Ovary (tissue), 9 donors: ENCODE data around the gene FABP7. TPM values are rescaled to one million over a fixed set of nuclear protein-coding genes. Genes with fewer than 3 reads are reported as not detected.

Source experiments
- DNase-seq, 5 donors: peaks; one replicate each; pipeline ENCODE4 v3.0.0-alpha.2; 2019 to 2020
- H3K27ac ChIP-seq, 2 donors: fragments of 200-600 bp; one replicate each; pipeline versions ENCODE4 v1.5.1 to v1.8.0; 2019 to 2022
- H3K27me3 ChIP-seq: fragments of 200-600 bp; one replicate; pipeline ENCODE4 v1.8.0; 2022
- H3K36me3 ChIP-seq: fragments of 200-600 bp; sonication (generic); one replicate; pipeline ENCODE4 v1.5.1; 2019
- H3K4me1 ChIP-seq: one replicate; pipeline ENCODE4 v1.8.1; 2013; ENCODE audit warnings: mild to moderate bottlenecking, moderate library complexity; ENCODE audit not compliant: insufficient read depth
- H3K4me3 ChIP-seq: fragments of 200-600 bp; sonication (generic); one replicate; pipeline ENCODE4 v1.5.1; 2017
- H3K9me3 ChIP-seq, 2 donors: fragments of 200-600 bp in 1 of 2; sonication (generic) in 1 of 2; one replicate each; pipeline versions ENCODE4 v1.5.1 to v1.8.1; 2013 to 2019; ENCODE audit warnings: mild to moderate bottlenecking in 1 of 2, moderate library complexity in 1 of 2
- EP300 ChIP-seq: sonication (generic); formaldehyde crosslinking; IDR thresholded peaks from one replicate; pipeline ENCODE4 v1.6.1; 2017; ENCODE audit warnings: antibody characterized with exemption
- POLR2A ChIP-seq: fragments of 450-650 bp; IDR thresholded peaks from one replicate; pipeline ENCODE4 v1.6.1; 2017; ENCODE audit warnings: antibody characterized with exemption, mild to moderate bottlenecking, moderate library complexity
- WGBS, 3 donors: extraction: QIAGEN DNeasy Blood & Tissue Kit in 1 of 3; methylation state at CpG; one replicate each; pipeline versions ENCODE4 v1.1.5 to v1.1.7; 2013 to 2017; 5-methylcytosine and 5-hydroxymethylcytosine counted together
- intact Hi-C, 4 donors: fragments of 100-400 bp; cut with DNase I; formaldehyde crosslinking; loops; one replicate each; pipeline versions ENCODE4 v1.11.0 to v1.15.1; 2022 to 2023
- polyA plus RNA-seq, 2 donors: library from polyadenylated mRNA; stranded (reverse); fragments of 200-250 nt in 1 of 2; fragments of 350-450 nt in 1 of 2; fragmentation: Illumina TruSeq in 1 of 2; extraction: RNeasy Lipid Tissue Mini Kit (QIAGEN cat#74804) in 1 of 2; gene quantifications; one replicate each; pipeline ENCODE4 v1.2.3, GENCODE V29; 2013 to 2014
- total RNA-seq, 7 donors: library from RNA; depleted of rRNA in 2 of 7; stranded (reverse); fragments of >200 nt in 2 of 7; fragmentation: NEBNext Ultra II Directional in 3 of 7; extraction: Animal tissue kit (Norgen Biotek cat#: 25700) in 3 of 7; gene quantifications; one replicate each; pipeline versions ENCODE4 v1.1.0 to v1.2.4, GENCODE V29; 2016 to 2023
- TF ChIP-seq, protein P1 (sequence below), 3 donors: fragments of 450-650 bp in 2 of 3; fragments of 200-600 bp in 1 of 3; IDR thresholded peaks; one replicate each; pipeline versions ENCODE4 v1.5.1 to v1.8.0; 2016 to 2022; ENCODE audit warnings: antibody characterized with exemption in 3 of 3, mild to moderate bottlenecking in 1 of 3
- donor health status: DM: no; HTN: no; CAD: no; lungs with moderate emphysema.
- donor health status: DM: no; HTN: no; CAD: no.
- donor health status: Bipolar disorder and iron deficiency.
- donor health status: DM: yes; HTN: yes; CAD: no.
- donor health status: DM: no; HTN: no; CAD: no.
- donor health status: DM: yes; HTN: yes; CAD: no.

The FABP7 gene
- total and polyA plus RNA-seq, 9 donors: not detected

DNA sequence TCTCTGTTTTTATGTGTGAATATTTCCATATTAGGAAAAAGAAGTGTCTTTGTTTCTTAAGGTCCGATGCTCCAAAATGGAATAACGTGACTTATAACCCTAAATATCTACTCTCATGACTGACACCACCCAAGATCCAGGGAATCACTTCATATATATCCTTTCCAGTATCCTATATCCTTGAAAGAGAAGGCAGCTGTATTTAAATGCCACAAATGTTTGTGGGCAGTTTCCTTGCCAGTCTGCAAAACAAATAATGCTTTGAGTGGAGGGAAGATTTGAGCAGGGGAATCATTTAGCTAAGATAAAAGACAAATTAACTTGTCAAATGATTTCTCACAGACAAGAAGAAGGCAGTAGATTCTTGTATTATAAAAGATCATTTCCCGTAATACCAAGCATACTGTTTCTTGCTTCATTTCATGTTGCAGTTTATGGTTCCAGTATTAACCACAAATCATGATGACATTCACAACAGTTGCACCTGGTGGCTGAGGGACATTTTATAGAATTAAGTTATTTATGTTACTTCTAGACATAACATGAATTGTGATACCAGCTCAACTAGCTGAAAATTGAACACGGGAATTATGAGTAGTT is 30.0 kb upstream of the FABP7 start:
- no peak for DNase-seq
- H3K27me3 ChIP-seq: no peaks in the 10 kb centered on the region
- no peaks in the 10 kb centered on the region for H3K4me1 ChIP-seq
- no peaks in the 10 kb centered on the region for H3K36me3 ChIP-seq
- H3K4me3 ChIP-seq: no peak overlapping the region
- H3K27ac ChIP-seq: no peak overlapping the region
- WGBS, 3 donors: 75 to 83% (median 79%) methylated on average over 4 of the region's 4 CpGs
- TF ChIP-seq, protein P1, sequence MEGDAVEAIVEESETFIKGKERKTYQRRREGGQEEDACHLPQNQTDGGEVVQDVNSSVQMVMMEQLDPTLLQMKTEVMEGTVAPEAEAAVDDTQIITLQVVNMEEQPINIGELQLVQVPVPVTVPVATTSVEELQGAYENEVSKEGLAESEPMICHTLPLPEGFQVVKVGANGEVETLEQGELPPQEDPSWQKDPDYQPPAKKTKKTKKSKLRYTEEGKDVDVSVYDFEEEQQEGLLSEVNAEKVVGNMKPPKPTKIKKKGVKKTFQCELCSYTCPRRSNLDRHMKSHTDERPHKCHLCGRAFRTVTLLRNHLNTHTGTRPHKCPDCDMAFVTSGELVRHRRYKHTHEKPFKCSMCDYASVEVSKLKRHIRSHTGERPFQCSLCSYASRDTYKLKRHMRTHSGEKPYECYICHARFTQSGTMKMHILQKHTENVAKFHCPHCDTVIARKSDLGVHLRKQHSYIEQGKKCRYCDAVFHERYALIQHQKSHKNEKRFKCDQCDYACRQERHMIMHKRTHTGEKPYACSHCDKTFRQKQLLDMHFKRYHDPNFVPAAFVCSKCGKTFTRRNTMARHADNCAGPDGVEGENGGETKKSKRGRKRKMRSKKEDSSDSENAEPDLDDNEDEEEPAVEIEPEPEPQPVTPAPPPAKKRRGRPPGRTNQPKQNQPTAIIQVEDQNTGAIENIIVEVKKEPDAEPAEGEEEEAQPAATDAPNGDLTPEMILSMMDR (IDR thresholded peaks at IDR 0.05): no peak
- no peak for TF ChIP-seq POLR2A
- TF ChIP-seq EP300: no peak
- intact Hi-C loops: no loop called here
- H3K9me3 ChIP-seq: no peaks in the 10 kb centered on the region

DNA sequence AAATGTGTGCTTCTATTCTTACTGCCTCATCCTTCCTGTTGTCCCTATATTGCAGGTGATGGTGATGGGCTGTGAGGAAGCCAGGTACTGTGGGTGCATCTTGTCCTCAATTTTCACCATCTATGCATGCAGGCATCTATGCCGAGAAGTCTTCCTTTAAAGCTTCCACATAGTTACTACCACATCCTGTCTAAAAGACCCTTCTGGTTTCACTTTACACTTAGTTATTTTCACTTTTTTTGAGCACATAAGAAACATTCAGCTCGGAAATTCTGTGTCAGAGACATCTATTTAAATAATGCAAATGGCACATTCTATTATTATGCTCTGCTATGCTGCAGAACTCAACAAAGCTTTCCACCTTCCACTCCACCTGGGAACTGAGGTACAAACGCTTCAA is 28.2 kb upstream of the FABP7 start:
- Histone ChIP-seq H3K36me3 (no peaks in the 10 kb centered on the region), H3K27me3 (no peaks in the 10 kb centered on the region), H3K27ac (no peak overlapping the region), H3K4me1 (no peaks in the 10 kb centered on the region), H3K4me3 (no peak overlapping the region), H3K9me3 (no peaks in the 10 kb centered on the region)
- DNase-seq: no peak
- WGBS, 3 donors: 57 to 60% (median 59%) methylated on average over 3 of the region's 3 CpGs
- intact Hi-C loops: no loop called here
- TF ChIP-seq, protein P1 (IDR thresholded peaks at IDR 0.05): no peak
- TF ChIP-seq EP300: no peak
- TF ChIP-seq POLR2A: no peak

DNA sequence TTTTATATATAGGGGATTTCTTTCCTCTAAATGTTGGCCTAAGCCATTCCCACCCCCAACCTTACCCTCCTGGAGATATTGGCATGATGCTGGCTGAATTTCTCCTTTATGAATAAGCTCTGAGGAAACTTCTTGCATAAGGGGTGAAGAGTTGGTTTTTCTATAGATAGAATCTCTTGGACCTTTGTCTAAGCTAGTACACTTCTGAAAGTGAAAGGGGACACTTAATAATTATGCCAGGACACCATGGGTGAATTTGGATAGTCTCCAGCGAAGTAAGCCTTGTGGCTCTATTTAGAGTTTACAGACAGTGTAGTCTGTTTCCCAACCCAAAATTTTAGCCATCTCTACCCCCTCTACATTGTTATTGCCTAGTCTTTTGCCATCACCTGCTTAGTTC is 27.1 kb upstream of the FABP7 start:
- no peaks in the 10 kb centered on the region for H3K9me3 ChIP-seq
- DNase-seq: no peak
- no peak overlapping the region for H3K27ac ChIP-seq
- no peaks in the 10 kb centered on the region for H3K36me3 ChIP-seq
- 89 to 96% (median 96%) methylated on average over 1 of the region's 1 CpG for WGBS, 3 donors
- no peak for TF ChIP-seq EP300
- no peak for TF ChIP-seq POLR2A
- TF ChIP-seq, protein P1 (IDR thresholded peaks at IDR 0.05): no peak
- no peaks in the 10 kb centered on the region for H3K4me1 ChIP-seq
- intact Hi-C loops: no loop called here
- H3K27me3 ChIP-seq: no peaks in the 10 kb centered on the region
- H3K4me3 ChIP-seq: no peak overlapping the region

DNA sequence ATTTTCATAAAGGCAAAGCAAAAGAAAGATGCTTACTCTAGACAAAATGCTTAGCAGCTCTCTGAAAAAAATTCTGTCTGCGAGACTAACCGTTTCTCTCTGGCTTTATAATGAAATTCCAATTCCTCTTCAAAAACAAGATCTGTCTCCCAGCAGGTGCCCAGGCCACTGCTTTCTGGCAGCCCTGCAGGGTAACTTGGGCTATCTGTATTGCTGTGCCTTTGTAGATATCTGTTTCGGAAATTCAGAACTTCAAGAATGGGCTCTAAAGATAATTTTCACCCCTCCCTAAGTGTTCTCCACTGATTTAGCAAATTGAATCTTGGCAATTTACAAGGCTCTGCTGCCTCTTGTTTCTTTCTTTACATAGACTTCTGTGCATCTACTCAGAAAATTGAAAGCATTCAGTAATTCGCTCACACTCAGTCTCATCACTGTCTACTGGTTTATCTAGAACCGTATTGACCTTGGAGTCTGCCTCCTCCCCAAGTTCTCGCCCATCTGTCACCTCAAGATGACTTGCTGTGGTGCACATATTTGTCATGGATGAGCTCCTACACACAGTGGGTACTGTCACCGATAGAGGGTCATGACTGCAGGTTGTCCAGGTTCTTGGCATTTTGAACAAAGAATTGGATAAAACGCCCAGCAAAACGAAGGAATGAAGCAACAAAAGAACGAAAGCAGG is 26.4 kb upstream of the FABP7 start:
- no peak overlapping the region for H3K27ac ChIP-seq
- no peak overlapping the region for H3K4me3 ChIP-seq
- intact Hi-C loops: no loop called here

More for the DNA sequence above, 26.4 kb upstream of the FABP7 start:
- 61 to 79% (median 64%) methylated on average over 10 of the region's 10 CpGs for WGBS, 3 donors
- DNase-seq: no peak
- no peaks in the 10 kb centered on the region for H3K27me3 ChIP-seq
- no peaks in the 10 kb centered on the region for H3K4me1 ChIP-seq
- no peaks in the 10 kb centered on the region for H3K9me3 ChIP-seq
- no peaks in the 10 kb centered on the region for H3K36me3 ChIP-seq
- no peak for TF ChIP-seq EP300
- TF ChIP-seq, protein P1 (IDR thresholded peaks at IDR 0.05): no peak
- TF ChIP-seq POLR2A: no peak
